Amniotic epithelial cell (primary cell): ENCODE data around the gene POLH.
"Not testable (repeated sequence)": the region's sequence is repeated elsewhere in the genome, so short reads cannot be mapped to it uniquely, and the experiment has no call there.

ENCODE experiments used
- DNase-seq: peaks from one replicate; pipeline ENCODE4 v3.0.0-alpha.2; 2010; ENCODE audit warnings: low read depth

Gene POLH

DNA sequence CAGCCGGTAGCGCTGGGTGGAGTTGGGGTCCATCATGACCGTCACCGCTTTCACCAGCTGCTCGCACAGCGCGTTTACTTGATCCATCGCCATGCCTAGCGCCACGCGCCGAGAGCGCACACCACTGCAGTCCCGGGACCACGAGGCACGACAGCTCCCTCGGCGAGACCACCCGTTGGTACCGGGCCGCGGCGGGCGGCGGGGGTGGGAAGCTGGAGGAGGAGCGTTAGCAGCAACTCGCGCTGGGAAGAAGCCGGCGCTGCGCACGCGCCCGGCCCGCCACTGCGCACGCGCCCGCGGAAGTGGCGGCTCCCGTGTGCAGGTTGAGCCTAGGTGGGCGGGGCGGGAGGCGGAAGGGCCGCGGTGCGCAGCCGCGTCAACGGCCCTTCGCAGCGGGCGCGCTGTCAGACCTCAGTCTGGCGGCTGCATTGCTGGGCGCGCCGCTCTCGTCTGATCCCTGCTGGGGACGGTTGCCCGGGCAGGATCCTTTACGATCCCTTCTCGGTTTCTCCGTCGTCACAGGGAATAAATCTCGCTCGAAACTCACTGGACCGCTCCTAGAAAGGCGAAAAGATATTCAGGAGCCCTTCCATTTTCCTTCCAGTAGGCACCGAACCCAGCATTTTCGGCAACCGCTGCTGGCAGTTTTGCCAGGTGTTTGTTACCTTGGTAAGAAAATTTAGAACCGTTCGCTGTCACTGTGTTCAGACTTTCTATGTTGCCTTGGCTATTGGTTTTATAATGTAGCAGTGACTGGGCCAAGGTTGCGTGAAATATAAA is at the start of gene POLH, which contains the start of gene XPO5:
Gene POLH, plus strand, starts transcription at position 414 of the 780 bp plus-strand sequence. CDS start 6,135 bp downstream, outside the sequence.
Gene XPO5, minus strand, starts transcription at position 267 of the 780 bp plus-strand sequence. Its CDS starts 174 bp downstream, at position 93.
- peak; percentile 82 for DNase-seq

DNA sequence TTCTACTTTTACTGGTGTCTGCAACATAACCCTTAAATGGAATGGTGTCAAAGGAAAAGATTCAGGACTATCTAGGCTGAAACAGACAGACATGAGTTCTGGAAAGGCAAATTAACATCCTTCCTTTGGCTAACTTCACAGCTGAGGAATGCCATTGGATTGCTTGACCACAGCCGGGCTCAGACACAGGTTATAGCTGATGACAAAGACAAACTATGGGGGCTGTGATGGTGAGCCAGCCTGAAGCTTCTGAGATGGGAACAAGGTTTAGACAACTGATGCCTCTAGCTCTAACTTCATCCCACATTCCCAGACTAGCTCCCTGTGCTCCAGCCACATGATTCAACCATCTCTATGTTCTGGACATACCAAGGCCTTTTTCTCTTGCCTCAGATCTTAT is 43.8 kb upstream of the POLH start:
- peak; percentile 12 for DNase-seq

DNA sequence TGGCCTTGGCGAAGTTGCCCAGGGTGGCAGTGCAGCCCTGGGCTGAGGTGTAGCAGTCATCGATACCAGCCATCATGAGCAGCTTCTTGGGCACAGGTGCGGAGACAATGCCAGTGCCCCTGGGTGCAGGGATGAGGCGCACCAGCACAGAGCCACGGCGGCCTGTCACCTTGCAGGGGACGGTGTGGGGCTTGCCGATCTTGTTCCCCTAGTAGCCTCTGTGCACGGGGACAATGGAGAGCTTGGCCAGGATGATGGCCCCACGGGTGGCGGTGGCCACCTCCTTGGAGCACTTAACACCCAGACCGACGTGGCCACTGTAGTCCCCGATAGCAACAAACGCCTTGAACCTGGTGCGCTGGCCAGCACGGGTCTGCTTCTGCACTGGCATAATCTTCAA is 37.0 kb upstream of the POLH start:
- DNase-seq: not testable (repeated sequence)

DNA sequence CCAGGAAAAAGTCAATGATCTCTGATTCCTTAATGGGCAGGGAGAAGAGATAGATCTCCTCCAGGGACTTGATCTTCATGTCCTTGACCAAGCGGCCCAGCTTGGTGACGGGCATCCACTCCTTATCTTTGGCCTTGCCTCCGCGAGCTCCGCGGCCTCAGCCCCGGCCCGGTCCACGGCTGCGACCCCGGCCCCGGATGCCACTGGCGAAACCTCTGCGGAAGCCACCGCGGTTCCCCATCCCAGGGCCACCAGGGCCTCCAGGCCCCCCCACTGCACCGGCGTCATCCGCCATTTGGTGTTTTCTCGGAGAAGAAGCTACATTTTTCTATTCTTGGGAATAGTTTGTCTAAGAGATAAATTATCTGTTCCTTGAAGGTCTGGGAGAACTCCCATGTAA is 36.6 kb upstream of the POLH start:
- DNase-seq: not testable (repeated sequence)

DNA sequence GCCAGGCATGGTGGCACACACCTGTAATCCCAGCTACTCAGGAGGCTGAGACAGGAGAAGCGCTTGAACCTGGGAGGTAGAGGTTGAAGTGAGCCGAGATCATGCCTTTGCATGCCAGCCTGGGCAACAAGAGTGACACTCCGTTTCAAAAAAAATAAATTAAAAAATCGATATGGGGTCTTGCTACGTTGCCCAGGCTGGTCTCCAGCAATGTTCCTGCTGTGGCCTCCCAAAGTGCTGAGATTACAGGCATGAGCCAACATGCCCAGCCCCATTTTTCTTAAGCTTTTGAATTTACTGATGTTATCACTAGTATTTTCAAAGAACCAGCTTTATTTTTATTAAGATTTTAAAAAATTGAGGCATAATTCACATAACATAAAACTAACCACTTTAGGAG is 35.5 kb upstream of the POLH start:
- DNase-seq: no peak

DNA sequence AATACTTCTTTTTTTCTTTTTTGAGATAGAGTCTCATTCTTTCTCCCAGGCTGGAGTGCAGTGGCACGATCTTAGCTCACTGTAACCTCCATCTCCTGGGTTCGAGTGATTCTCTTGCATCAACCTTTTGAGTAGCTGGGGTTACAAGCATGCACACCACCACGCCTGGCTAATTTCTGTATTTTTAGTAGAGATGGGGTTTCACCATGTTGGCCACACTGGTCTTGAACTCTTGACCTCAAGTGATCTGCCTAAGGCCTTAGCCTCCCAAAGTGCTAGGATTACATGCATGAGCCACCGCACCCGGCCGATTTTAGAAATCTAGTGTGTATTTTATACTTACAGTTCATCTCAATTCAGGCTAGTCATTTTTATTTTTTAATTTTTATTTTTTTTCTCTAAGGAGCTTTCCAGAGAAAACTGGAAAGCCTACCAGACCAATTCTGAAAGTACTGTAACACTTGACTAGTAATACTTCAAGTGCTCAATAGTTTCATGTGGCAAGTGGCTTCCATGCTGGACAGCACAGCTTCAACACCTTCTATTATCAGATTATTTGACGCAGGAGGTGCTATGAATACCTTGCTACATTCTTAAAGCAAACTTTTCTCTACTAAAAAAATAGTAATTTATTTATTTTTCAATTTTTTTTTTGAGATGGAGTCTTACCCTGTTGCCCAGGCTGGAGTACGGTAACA is 34.1 kb upstream of the POLH start:
- DNase-seq: no peak

DNA sequence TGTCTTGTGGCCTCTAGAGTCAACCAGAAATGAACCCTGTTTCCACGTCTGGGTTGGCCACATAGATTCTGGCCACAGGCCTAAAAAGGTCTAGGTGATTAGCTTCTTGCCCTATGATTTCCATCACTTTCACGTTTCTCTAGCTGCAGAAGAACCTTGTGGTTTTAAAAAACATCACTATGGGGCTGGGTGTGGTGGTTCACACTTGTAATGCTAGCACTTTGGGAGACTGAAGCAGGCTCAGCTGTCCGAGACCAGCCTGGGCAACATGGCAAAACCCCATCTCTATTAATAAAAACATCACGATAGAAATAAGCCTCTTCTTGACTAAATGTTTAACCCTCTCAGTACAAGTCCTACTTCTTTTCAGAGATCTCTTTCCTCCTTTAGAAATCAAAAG is 31.5 kb upstream of the POLH start:
- DNase-seq: no peak

DNA sequence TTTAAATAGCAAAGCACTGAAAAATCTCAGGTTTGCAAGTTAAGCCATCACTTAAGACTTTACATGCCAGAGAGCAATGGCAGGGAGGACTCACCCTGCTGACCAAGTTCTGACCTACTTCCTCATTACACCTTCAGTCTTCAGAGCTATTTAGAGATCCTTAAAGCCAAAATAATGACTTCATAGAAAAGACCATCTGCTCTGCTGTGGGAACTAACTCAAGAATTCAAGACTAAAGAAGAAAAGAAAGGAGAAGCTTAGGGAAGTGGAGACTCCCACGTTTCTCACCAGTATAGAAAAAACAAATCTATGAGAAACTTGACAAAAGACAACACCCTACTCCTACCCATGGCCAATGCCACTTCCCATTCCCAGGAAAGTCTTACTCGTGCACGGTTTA is 28.8 kb upstream of the POLH start:
- DNase-seq: no peak

DNA sequence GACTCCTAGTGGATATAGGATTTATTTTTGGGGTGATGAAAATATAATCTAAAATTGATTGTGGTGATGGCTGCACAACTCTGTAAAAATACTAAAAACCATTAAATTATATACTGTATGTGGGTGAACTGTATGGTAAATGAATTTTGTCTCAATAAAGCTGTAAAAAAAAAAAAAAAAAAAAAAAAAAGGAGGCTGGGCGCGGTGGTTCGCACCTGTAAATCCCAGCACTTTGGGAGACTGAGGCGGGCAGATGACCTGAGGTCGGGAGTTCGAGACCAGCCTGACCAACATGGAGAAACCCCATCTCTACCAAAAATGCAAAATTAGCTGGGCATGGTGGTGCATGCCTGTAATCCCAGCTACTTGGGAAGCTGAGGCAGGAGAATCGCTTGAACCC is 18.4 kb upstream of the POLH start:
- not testable (repeated sequence) for DNase-seq

DNA sequence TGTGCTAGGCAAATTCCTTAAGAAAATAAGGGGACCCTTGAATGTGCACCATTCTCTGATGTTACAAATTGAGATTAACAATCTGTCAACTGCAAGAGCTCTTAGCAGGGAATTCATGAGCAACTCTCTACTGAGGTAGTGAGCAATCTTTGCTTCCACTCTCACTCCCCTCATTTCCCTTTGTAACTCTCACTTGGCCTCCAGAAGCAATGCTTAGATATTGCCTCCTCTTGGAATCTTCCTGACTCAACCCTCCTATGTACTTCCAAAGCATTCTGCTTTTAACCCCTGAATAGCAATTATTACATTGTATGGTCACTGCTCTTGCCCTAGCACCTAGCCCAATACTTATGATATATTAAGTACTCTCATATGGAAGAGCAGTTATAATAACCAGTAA is 16.7 kb upstream of the POLH start:
- DNase-seq: no peak

DNA sequence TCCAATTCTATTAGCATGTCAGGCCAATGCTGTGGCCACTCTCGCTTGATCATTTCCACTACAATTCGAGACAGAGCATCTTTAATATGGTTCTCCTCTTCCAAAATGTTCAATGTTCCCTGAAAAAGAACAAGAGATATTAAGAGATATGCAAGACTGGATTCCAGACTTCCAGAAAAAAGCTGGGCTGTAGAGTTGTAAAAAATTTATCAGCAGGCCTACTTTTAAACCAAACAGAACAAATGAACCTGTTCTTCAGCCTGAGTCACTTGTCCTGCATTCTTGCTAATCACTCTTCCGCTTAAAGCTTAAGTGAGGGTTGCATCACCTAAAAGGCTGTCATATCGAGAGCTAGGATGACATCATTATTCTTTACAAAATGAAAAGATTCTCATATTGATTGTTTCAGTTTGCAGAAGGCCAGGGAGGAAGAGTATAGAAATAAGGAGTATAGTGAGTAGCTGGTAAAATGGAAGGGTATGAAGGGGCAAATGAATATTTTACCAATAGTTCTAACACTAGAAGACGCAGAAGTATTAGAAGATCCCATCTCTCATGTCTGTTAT is 5.0 kb upstream of the POLH start:
- peak; percentile 87 for DNase-seq

DNA sequence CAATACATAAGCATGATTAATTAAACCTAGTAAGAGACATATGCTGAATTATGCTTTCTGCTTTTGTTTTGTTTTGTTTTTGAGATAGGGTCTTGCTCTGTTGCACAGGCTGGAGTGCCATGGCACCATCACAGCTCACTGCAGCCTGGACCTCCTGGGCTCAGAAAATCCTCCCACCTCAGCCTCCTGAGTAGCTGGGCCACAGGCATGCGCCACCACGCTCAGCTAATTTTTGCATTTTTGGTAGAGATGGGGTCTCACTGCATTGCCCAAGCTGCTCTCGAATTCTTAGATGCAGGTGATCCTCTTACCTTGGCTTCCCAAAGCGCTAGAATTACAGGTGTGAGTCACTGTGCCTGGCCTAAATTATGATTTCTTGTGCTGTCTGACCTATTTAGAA is 4.0 kb upstream of the POLH start:
- no peak for DNase-seq

DNA sequence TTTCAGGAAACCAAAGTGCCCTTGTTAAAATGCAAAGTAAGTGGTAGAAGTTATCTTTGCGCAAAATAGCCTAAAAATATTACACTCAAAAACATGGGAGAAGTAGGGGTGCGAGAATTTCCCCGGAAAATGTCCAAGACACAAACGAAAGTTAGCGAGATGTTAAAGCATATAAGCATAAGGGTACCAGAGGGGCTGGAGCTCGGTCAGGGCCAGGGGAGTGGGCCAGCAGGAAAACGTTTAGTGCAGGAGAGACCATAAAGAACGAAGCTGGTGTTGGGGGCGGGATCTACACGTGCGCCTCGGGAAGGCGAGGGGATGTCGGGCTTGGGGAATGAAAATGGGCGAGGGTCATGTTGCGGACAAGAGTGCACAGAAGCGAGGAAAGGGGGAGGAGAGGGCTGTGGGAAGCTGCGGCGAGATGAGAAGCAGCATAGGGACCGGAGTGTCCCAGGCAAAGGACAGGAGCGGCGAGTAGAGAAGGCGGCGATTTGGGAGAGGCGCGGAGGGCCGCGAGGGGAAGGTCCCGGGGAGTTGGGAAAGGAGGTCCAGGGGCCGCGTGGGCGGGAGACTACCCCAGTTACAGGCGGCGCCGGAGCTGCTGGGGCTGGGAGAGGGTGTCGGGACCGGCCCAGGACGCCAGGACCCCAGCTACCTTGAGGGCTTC is 747 bp upstream of the POLH start:
- peak; percentile 8 for DNase-seq

DNA sequence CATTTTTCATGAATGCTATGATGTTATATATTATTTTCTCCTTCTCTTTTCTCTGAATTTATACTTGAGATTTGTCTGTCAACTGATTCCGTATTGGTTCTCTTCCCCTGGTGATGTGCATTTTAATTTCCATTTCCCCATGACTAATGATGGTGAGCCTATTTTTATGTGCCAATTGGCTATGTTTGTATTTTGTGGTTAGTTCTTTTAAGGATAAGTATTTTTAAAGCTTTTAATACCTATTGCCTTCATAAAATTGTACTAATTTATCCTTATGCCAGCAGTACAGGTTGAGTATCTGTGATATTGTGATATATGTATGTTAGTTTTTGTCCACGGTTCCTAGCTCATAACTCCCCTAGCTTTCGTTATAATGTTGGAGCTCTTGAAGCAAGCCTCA is 2.8 kb downstream of the POLH start:
- no peak for DNase-seq

DNA sequence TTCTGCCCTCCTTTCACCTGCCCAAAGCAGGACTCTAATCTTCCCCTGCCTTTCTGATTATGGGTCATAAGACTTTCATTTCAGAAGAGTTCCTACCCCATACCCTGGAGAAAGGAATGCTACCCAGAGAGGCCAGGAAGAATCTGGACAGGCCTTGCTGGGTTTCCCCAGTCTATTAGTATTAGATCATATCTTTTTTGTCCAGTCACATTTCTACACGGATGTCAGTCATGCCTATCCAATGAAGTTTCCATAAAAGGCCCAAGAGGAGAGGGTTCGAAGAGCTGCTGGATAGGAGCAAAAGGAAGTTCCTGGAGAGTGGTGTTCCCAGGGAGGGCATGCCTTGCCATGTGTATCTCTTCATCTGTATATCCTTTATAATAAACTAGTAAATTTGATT is 3.2 kb downstream of the POLH start:
- peak; percentile 7 for DNase-seq

DNA sequence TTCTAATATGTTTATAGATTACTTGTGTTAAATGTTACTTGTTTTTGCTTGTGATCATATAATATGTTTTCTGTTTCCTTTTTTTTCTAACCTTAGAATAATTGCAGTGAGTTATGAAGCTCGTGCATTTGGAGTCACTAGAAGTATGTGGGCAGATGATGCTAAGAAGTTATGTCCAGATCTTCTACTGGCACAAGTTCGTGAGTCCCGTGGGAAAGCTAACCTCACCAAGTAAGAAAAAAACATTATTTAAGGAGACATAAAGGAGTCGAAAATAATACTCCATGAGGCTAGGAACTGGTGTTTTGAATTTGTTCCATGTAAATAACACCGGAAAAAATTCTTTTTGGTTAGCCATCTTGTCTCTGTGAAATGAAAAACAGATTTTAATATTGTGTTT is 6.9 kb downstream of the POLH start:
- DNase-seq: no peak

DNA sequence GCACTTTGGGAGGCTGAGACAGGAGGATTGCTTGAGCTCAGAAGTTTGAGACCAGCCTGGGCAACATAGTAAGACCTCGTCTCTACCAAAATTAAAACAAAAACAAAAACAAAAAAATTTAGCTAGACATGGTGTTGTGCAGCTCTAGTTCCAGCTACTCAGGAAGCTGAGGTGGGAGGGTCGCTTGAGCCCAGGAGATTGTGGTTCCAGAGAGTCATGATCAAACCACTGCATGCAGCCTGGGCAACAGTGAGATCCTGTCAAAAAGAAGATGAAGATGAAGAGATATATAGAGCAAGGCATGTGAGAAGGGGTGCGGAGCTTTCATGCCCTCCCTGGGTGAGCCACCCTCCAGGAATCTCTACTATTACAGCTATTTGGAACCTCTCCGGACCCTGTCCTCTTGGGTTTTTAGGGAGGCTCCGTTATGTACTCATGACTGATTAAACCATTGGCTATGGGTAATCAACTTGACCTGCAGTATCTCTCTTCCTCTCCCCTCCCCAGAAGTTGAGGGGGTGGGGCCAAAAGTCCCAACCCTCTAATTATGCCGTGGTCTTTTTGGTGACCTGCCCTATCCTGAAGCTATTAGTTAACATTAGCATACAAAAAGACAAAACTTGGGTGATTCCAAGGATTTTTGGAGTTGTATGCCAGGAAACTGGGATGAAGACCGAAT is 9.0 kb downstream of the POLH start:
- peak; percentile 55 for DNase-seq

DNA sequence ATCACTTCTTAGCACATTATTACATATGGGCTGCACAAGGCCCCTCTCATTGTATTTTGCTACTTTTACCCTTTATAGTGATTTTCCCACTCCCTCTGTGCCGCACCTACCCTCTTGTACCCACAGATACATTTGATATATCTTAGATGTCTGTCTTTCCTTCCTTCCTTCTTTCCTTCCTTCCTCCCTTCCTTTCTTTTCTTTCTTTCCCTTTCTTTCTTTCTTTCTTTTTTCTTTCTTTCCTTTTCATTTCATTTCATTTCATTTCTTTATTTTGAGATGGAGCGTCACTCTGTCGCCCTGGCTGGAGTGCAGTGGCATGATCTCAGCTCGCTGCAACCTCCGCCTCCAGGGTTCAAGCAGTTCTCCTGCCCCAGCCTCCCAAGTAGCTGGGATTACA is 12.2 kb downstream of the POLH start:
- no peak for DNase-seq

DNA sequence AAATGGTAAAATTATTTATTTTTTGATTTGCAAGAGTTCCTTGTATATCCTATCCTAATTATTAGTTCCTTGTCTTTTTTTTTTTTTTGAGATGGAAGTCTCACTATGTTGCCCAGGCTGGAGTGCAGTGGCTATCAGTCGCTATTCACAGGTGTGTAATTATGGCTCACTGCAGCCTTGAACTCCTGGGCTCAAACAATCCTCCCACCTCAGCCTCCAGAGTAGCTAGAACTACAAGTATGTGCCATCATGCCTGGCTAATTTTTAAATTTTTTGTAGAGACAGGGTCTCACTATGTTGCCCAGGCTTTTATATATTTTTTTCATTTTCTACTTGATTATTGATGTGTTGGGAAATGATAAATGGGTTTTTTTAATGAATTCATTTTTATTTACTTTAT is 13.6 kb downstream of the POLH start:
- DNase-seq: not testable (repeated sequence)

DNA sequence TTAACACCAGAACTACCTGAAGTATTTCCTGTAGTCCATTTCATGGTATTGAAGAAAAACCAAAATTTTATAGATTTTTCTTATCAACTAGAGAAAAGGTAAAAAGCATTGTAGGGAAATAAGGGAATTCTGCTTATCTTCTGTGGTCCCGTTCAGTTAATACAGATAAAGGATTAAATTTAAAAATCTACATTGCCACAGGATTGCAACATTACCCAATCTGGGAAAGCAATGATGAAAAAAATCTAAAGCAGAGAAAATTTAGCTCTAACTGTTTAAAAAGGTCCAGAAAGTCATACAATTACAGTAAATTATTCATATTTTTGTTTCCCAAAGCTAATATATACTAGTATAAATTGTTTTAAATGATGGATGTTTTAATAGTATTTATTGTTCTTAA is 18.0 kb downstream of the POLH start:
- peak; percentile 68 for DNase-seq

DNA sequence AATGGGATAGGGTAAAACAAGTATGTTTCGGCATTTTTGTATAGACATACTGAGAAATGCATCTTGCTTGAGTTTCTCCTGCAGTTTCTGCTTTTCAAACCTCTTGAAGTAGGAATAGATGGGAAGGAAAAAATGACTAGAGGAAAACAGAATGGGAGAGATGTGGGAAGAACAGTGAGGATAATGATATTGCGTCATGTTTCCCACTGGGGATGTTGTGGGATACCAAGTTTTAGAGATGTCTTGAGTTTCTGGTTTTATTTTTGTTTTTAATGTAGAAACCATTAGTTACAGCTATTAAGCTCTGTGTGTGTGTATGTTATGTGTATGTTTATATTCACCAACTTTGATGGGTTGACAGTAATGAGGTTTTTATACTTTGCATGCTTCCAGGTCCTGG is 24.6 kb downstream of the POLH start:
- no peak for DNase-seq

DNA sequence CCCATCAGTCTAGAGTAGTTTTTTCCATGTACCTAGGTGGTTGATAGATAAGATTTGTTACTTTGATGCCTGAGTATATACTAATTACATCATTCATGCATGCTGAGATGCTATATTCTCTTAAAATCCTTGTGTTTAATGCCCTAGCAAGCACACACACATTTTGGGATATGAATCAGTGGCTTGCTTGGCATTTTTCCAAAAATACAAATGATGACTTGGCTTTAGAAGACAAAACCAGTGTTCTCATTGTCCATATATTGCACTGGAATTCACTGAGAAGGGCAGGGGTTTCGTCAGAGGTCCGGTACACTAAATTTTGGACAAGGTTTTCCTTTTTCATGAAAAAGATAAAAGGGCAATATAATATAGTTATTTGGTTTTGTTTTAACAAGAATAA is 28.2 kb downstream of the POLH start:
- peak; percentile 67 for DNase-seq
